HL-60/S4 treated with retinoic acid at 250 ng/mL for 4 days and 3 days (cell line): ENCODE results near the gene NEBL.
"Not testable (repeated sequence)": the region's sequence is repeated elsewhere in the genome, so short reads cannot be mapped to it uniquely, and the experiment has no call there.

ENCODE experiments used
- in situ Hi-C: fragments of 300-500 bp; cut with MboI; formaldehyde crosslinking; loops from 2 replicates; pipeline ENCODE4 v1.7.0; 2022; ENCODE audit warnings: low sequenced_read_pairs

Gene NEBL

GRCh38 chr10:20897146-20897825, at the start of gene NEBL:
Gene NEBL, minus strand, starts transcription at chr10:20897311. Its CDS starts 106 bp downstream, at chr10:20897205.
- in situ Hi-C loops = no loop called here

- in situ Hi-C loops = no loop called here
Observed at GRCh38 chr10:20945546-20946332, 48.6 kb upstream of the NEBL start.

- in situ Hi-C loops = no loop called here
Observed at GRCh38 chr10:20944789-20945502, 47.8 kb upstream of the NEBL start.

GRCh38 chr10:20939414-20939813, 42.3 kb upstream of the NEBL start:
- in situ Hi-C loops = not testable (repeated sequence)

GRCh38 chr10:20936396-20936795, 39.3 kb upstream of the NEBL start:
- in situ Hi-C loops = no loop called here

- in situ Hi-C loops = no loop called here
Observed at GRCh38 chr10:20935931-20936330, 38.8 kb upstream of the NEBL start.

- in situ Hi-C loops = no loop called here
Observed at GRCh38 chr10:20935301-20935700, 38.2 kb upstream of the NEBL start.

- in situ Hi-C loops = no loop called here
Observed at GRCh38 chr10:20933705-20934104, 36.6 kb upstream of the NEBL start.

GRCh38 chr10:20932606-20933126, 35.6 kb upstream of the NEBL start:
- in situ Hi-C loops = no loop called here

GRCh38 chr10:20931156-20931795, 34.2 kb upstream of the NEBL start:
- in situ Hi-C loops = no loop called here

GRCh38 chr10:20927456-20927855, 30.3 kb upstream of the NEBL start:
- in situ Hi-C loops = no loop called here

- in situ Hi-C loops = no loop called here
Observed at GRCh38 chr10:20922451-20922850, 25.3 kb upstream of the NEBL start.

- in situ Hi-C loops = no loop called here
Observed at GRCh38 chr10:20922033-20922432, 24.9 kb upstream of the NEBL start.

- in situ Hi-C loops = no loop called here
Observed at GRCh38 chr10:20920061-20920460, 22.9 kb upstream of the NEBL start.

- in situ Hi-C loops = no loop called here
Observed at GRCh38 chr10:20919481-20919880, 22.4 kb upstream of the NEBL start.

- in situ Hi-C loops = no loop called here
Observed at GRCh38 chr10:20916976-20917375, 19.9 kb upstream of the NEBL start.

GRCh38 chr10:20912969-20913368, 15.9 kb upstream of the NEBL start:
- in situ Hi-C loops = no loop called here

GRCh38 chr10:20911626-20912025, 14.5 kb upstream of the NEBL start:
- in situ Hi-C loops = no loop called here

- in situ Hi-C loops = no loop called here
Observed at GRCh38 chr10:20909801-20910200, 12.7 kb upstream of the NEBL start.

GRCh38 chr10:20908391-20908790, 11.3 kb upstream of the NEBL start:
- in situ Hi-C loops = no loop called here
